Thoracic aorta (tissue), 2 donors: ENCODE data around the gene ADSS2. TPM values are rescaled to one million over a fixed set of nuclear protein-coding genes. Genes with fewer than 3 reads are reported as not detected.
"Not testable (repeated sequence)": the region's sequence is repeated elsewhere in the genome, so short reads cannot be mapped to it uniquely, and the experiment has no call there.

Source experiments
- ATAC-seq: fragments of 150-250 bp; one replicate; pipeline ENCODE4 v1.8.0; 2017; ENCODE audit warnings: low read depth; ENCODE audit not compliant: insufficient number of reproducible peaks, low FRiP score
- DNase-seq: peaks from one replicate; pipeline ENCODE4 v3.0.0-alpha.2; 2020; ENCODE audit warnings: low spot score
- H3K27ac ChIP-seq, 2 donors: fragments of 200-600 bp; sonication (generic); 1 replicate in 1 of 2; 2 replicates in 1 of 2; pipeline ENCODE4 v1.5.1; 2016; ENCODE audit warnings: mild to moderate bottlenecking in 2 of 2, moderate library complexity in 2 of 2
- H3K27me3 ChIP-seq: fragments of 200-600 bp; sonication (generic); replicated peaks from 2 replicates; pipeline ENCODE4 v1.6.0; 2016; ENCODE audit warnings: mild to moderate bottlenecking; ENCODE audit not compliant: insufficient read depth
- H3K36me3 ChIP-seq: fragments of 200-600 bp; sonication (generic); one replicate; pipeline ENCODE4 v1.5.1; 2016
- H3K4me1 ChIP-seq, 2 donors: fragments of 200-600 bp; sonication (generic); 1 replicate in 1 of 2; 2 replicates in 1 of 2; pipeline versions ENCODE4 v1.5.1 to v1.6.0; 2016; ENCODE audit warnings: low read depth in 2 of 2, mild to moderate bottlenecking in 1 of 2; ENCODE audit not compliant: control insufficient read depth in 1 of 2
- H3K4me3 ChIP-seq: fragments of 200-600 bp; sonication (generic); 2 replicates; pipeline ENCODE4 v1.5.1; 2016; ENCODE audit warnings: mild to moderate bottlenecking
- H3K9me3 ChIP-seq: fragments of 200-600 bp; sonication (generic); 2 replicates; pipeline ENCODE4 v1.5.1; 2016
- total RNA-seq, 2 donors: library from RNA; depleted of rRNA; stranded (reverse); fragments of >200 nt; gene quantifications; one replicate each; pipeline versions ENCODE4 v1.1.0 to v1.2.3, GENCODE V29; 2016
- TF ChIP-seq, protein P1 (sequence below): fragments of 200-600 bp; sonication (generic); IDR thresholded peaks from one replicate; pipeline ENCODE4 v1.5.1; 2019; ENCODE audit warnings: antibody characterized with exemption

ADSS2 gene
- total RNA-seq, 2 donors from 2014 or later: 51.7 to 53.2 TPM

GRCh38 chr1:244383278-244383884 is 68.3 kb downstream of the ADSS2 start:
- no peak for DNase-seq
- Histone ChIP-seq H3K9me3 (no peaks in the 10 kb centered on the region), H3K27ac (no peak overlapping the region), H3K36me3 (no peaks in the 10 kb centered on the region), H3K27me3 (no peaks in the 10 kb centered on the region), H3K4me3 (no peak overlapping the region), H3K4me1 (peaks cover 0 to 15% of the 10 kb centered on the region in 2 donors)
- TF ChIP-seq, protein P1, sequence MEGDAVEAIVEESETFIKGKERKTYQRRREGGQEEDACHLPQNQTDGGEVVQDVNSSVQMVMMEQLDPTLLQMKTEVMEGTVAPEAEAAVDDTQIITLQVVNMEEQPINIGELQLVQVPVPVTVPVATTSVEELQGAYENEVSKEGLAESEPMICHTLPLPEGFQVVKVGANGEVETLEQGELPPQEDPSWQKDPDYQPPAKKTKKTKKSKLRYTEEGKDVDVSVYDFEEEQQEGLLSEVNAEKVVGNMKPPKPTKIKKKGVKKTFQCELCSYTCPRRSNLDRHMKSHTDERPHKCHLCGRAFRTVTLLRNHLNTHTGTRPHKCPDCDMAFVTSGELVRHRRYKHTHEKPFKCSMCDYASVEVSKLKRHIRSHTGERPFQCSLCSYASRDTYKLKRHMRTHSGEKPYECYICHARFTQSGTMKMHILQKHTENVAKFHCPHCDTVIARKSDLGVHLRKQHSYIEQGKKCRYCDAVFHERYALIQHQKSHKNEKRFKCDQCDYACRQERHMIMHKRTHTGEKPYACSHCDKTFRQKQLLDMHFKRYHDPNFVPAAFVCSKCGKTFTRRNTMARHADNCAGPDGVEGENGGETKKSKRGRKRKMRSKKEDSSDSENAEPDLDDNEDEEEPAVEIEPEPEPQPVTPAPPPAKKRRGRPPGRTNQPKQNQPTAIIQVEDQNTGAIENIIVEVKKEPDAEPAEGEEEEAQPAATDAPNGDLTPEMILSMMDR: no peak
- ATAC-seq: no peak

DNA sequence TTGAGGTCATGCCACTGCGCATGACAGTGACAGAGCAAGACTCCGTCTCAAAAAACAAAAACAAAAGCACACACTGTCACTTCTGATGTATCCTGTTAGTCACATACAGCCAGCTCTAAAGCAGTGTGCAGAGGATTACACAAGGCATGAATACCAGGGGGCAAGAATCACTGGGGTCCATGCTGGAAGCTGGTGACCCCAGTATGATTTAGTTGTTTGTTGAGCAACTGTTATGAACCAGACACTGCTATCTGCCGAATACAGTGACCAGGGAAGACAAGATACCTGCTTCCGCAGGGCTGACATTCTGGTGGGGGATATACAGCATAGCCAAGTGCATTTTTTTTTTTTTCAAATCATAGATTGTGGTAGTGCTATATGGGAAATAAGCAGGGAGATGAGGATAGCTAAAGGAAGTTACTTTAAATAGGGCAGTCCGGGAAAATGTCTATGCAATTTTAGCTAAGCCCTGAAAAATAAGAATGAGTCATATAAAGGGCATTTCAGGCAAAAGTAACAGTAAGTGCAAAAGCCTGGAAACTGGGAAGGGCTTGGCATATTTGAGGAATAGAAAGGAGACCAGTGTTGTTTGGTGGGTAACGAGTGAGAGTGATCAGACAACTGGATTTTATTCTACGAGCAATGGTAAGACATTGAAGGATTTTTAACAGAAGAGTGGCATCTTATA is 69.7 kb downstream of the ADSS2 start:
- no peak overlapping the region for H3K27ac ChIP-seq
- H3K4me1 ChIP-seq: peaks cover 0 to 15% of the 10 kb centered on the region in 2 donors
- DNase-seq: no peak
- TF ChIP-seq, protein P1: no peak
- H3K9me3 ChIP-seq: no peaks in the 10 kb centered on the region
- no peak overlapping the region for H3K4me3 ChIP-seq
- H3K27me3 ChIP-seq: no peaks in the 10 kb centered on the region
- no peaks in the 10 kb centered on the region for H3K36me3 ChIP-seq
- ATAC-seq: peak; percentile 71

DNA sequence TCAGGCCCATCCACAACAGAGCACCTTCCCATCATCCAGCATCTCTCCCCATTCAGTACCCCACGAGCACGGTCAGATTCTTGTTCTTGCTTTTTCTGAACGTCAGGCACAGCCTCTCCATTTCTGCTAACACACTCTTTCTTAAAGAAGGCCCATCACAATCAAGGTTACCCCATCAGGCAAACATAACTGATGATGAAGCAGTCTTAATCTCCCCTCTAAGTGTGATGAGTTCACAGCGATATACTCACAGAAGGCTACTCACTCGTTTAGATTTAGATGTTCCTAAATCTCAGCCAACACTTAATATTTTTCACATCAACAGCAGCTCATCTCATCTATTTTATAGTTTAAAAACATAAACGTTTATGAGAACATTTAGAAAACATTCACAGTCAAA is 75.6 kb downstream of the ADSS2 start:
- TF ChIP-seq, protein P1: no peak
- H3K27ac ChIP-seq: no peak overlapping the region

GRCh38 chr1:244375051-244375450 is 76.7 kb downstream of the ADSS2 start:
- Histone ChIP-seq H3K9me3 (no peaks in the 10 kb centered on the region), H3K4me3 (no peak overlapping the region), H3K4me1 (no peaks in the 10 kb centered on the region), H3K36me3 (no peaks in the 10 kb centered on the region), H3K27me3 (no peaks in the 10 kb centered on the region), H3K27ac (no peak overlapping the region)
- ATAC-seq (no peak), DNase-seq (no peak)
- TF ChIP-seq, protein P1: no peak

More for the DNA sequence above, 75.6 kb downstream of the ADSS2 start:
- Histone ChIP-seq H3K36me3 (no peaks in the 10 kb centered on the region), H3K9me3 (no peaks in the 10 kb centered on the region), H3K27me3 (no peaks in the 10 kb centered on the region), H3K4me1 (no peaks in the 10 kb centered on the region), H3K4me3 (no peak overlapping the region)
- no peak for ATAC-seq
- no peak for DNase-seq

- not testable (repeated sequence) for DNase-seq, H3K36me3 ChIP-seq, H3K27me3 ChIP-seq, ATAC-seq, H3K4me3 ChIP-seq, H3K9me3 ChIP-seq, H3K4me1 ChIP-seq, H3K27ac ChIP-seq
Observed at GRCh38 chr1:244374484-244374883, 77.2 kb downstream of the ADSS2 start.
